CD8-positive, alpha-beta memory T cell (primary cell): ENCODE data around the gene OSBP2. TPM values are rescaled to one million over a fixed set of nuclear protein-coding genes. Genes with fewer than 3 reads are reported as not detected.
A peak's percentile ranks its signal among the peaks of the same experiment; 100 is the strongest.

Experiments used
- CTCF ChIA-PET: fragments of 350-600 bp; sonication (Branson Sonifier 250); formaldehyde crosslinking; loops from one replicate; lab custom pipeline; 2021; ENCODE audit warnings: antibody characterized with exemption; lab: Charles Lee
- POLR2A ChIA-PET: fragments of 350-600 bp; sonication (Branson Sonifier 250); formaldehyde crosslinking; loops from one replicate; lab custom pipeline; 2021; ENCODE audit warnings: antibody characterized with exemption; lab: Charles Lee
- DNase-seq, 5 donors: peaks; one replicate each; pipeline versions ENCODE4 v3.0.0 to v3.0.0-alpha.2; 2020 to 2022; ENCODE audit warnings: mixed read lengths in 1 of 5
- H3K27ac ChIP-seq: one replicate; pipeline ENCODE4 v1.7.0; 2013; ENCODE audit warnings: low read depth, mild to moderate bottlenecking, low read length, moderate library complexity
- H3K27me3 ChIP-seq: 2 replicates; pipeline ENCODE4 v1.7.0; 2013; ENCODE audit warnings: low read length, mild to moderate bottlenecking; ENCODE audit not compliant: insufficient read depth, poor library complexity, severe bottlenecking
- H3K36me3 ChIP-seq: 2 replicates; pipeline ENCODE4 v1.7.0; 2013; ENCODE audit warnings: mild to moderate bottlenecking, low read length, moderate library complexity; ENCODE audit not compliant: insufficient read depth
- H3K4me1 ChIP-seq: 2 replicates; pipeline ENCODE4 v1.7.0; 2013; ENCODE audit warnings: mild to moderate bottlenecking, low read length, moderate library complexity; ENCODE audit not compliant: insufficient read depth
- H3K4me3 ChIP-seq: 2 replicates; pipeline ENCODE4 v1.7.0; 2013; ENCODE audit warnings: mild to moderate bottlenecking, low read length
- H3K9me3 ChIP-seq: 2 replicates; pipeline ENCODE4 v1.7.0; 2013; ENCODE audit warnings: mild to moderate bottlenecking, low read length
- H3K27ac Mint-ChIP-seq, 8 donors: one replicate each; pipeline ENCODE4 v1.8.0; 2020 to 2021; ENCODE audit warnings: mixed read lengths in 8 of 8, mild to moderate bottlenecking in 6 of 8, inconsistent platforms in 3 of 8, moderate library complexity in 3 of 8
- H3K27me3 Mint-ChIP-seq, 2 donors: one replicate each; pipeline ENCODE4 v1.8.0; 2020 to 2021; ENCODE audit warnings: mixed read lengths in 2 of 2, mild to moderate bottlenecking in 1 of 2, moderate library complexity in 1 of 2
- H3K36me3 Mint-ChIP-seq, 3 donors: one replicate each; pipeline ENCODE4 v1.8.0; 2020 to 2021; ENCODE audit warnings: mixed read lengths in 3 of 3, inconsistent platforms in 1 of 3, mild to moderate bottlenecking in 1 of 3
- H3K4me1 Mint-ChIP-seq, 3 donors: one replicate each; pipeline ENCODE4 v1.8.0; 2020 to 2021; ENCODE audit warnings: mixed read lengths in 3 of 3, inconsistent platforms in 1 of 3, mild to moderate bottlenecking in 1 of 3
- H3K4me3 Mint-ChIP-seq, 7 donors: one replicate each; pipeline ENCODE4 v1.8.0; 2020 to 2021; ENCODE audit warnings: mixed read lengths in 7 of 7, mild to moderate bottlenecking in 6 of 7, moderate library complexity in 4 of 7, inconsistent platforms in 2 of 7
- H3K9me3 Mint-ChIP-seq, 5 donors: one replicate each; pipeline ENCODE4 v1.8.0; 2020 to 2022; ENCODE audit warnings: mixed read lengths in 5 of 5, mild to moderate bottlenecking in 3 of 5, moderate library complexity in 2 of 5, inconsistent platforms in 1 of 5
- polyA plus RNA-seq: library from polyadenylated mRNA; unstranded; fragments of 300-500 nt; fragmentation: Illumina TruSeq; gene quantifications from one replicate; pipeline ENCODE4 v1.2.3, GENCODE V29; 2021
- total RNA-seq, 2 experiments: library from RNA; stranded (reverse); gene quantifications; one replicate each; pipeline ENCODE4 v1.2.3, GENCODE V29; 2021

The OSBP2 gene
- total and polyA plus RNA-seq, 3 experiments from 2014 or later: 0.66 to 0.74 (median 0.74) TPM

- no peak for DNase-seq
- no peaks in the 10 kb centered on the region for H3K9me3 ChIP-seq
- H3K27me3 ChIP-seq: no peaks in the 10 kb centered on the region
- peaks cover 63% of the 10 kb centered on the region for H3K4me1 ChIP-seq
- peaks cover 21 to 64% (median 31%) of the 10 kb centered on the region in 3 donors for H3K36me3 Mint-ChIP-seq
- H3K4me3 ChIP-seq: no peak overlapping the region
- H3K4me3 Mint-ChIP-seq: no peak overlapping the region
- H3K9me3 Mint-ChIP-seq: no peaks in the 10 kb centered on the region
- H3K27ac Mint-ChIP-seq: no peak overlapping the region
- peaks cover 31% of the 10 kb centered on the region for H3K36me3 ChIP-seq
- POLR2A ChIA-PET: no interaction called here
- H3K27ac ChIP-seq: no peak overlapping the region
- CTCF ChIA-PET: interaction anchor here (0.8 to 1.7 kb wide), 5 partner anchors 8 to 312 kb away, joined by 3 to 6 read pairs (median 3); partner anchors contain the start of genes MORC2 and TUG1
- H3K27me3 Mint-ChIP-seq: peaks cover 0 to 1% of the 10 kb centered on the region in 2 donors
- peaks cover 29 to 46% (median 33%) of the 10 kb centered on the region in 3 donors for H3K4me1 Mint-ChIP-seq
Observed at GRCh38 chr22:30947173-30947815, 252.6 kb downstream of the OSBP2 start.

DNA sequence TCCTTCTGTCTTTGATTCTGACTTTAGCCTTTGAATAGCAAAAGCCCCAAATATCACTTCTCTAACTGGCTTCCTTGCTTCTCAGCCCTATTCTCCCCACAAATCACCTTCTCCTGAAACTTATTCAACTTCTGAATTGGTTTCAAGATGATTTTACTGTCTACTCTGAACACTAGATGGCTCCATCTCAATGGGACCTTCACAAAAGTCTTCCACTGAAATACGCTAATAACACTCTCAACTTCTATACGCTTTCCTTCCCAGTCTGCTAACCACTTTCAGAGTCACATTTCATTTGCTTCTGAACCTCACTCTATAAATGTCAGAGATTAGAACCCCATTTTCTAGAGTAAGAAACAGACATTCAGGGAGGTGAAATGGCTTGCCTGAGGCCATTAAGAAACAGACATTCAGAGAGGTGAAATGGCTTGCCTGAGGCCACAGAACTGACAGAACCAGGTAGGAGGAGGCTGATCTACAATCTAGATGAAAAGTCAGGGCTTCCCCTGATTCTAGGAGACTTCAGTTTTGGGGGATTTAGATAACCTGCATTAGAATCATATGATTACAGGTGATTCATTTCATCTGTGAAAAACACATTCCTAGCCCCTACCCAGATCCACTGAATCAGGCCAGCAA is 253.3 kb downstream of the OSBP2 start:
- H3K9me3 ChIP-seq: no peaks in the 10 kb centered on the region
- Mint-ChIP-seq H3K36me3 (peaks cover 21 to 64% (median 32%) of the 10 kb centered on the region in 3 donors), H3K4me3 (no peak overlapping the region), H3K4me1 (peaks cover 27 to 43% (median 28%) of the 10 kb centered on the region in 3 donors), H3K9me3 (no peaks in the 10 kb centered on the region), H3K27ac (no peak overlapping the region), H3K27me3 (peaks cover 0 to 1% of the 10 kb centered on the region in 2 donors)
- H3K27me3 ChIP-seq: no peaks in the 10 kb centered on the region
- H3K27ac ChIP-seq: no peak overlapping the region
- no peak overlapping the region for H3K4me3 ChIP-seq
- POLR2A ChIA-PET: no interaction called here
- CTCF ChIA-PET: interaction anchor here (0.9 to 1.2 kb wide), 3 partner anchors 28 to 313 kb away, joined by 3 to 4 read pairs (median 3); no protein-coding TSS in a partner anchor
- H3K4me1 ChIP-seq: peaks cover 63% of the 10 kb centered on the region
- peaks cover 31% of the 10 kb centered on the region for H3K36me3 ChIP-seq
- peak in 2 of 5 donors; percentile 13 to 45 for DNase-seq

DNA sequence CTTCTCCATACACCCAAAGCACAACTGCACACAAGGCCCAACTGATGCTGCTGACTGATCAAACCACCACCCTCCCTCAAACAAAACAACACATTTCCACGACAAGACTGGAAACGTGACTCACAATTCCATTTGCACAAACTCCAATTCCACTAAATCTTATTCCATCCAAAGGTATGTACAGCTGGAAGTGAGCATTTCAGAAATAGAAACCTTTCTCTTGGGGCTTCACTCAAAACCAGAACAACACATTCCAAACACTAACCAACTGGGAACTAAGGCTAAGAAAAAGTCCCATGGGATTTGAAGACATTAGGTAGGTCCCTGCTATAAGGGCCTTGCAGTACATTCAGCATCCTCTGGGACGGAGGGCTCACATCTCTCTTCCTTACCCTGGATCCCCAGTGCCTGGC is 254.3 kb downstream of the OSBP2 start:
- POLR2A ChIA-PET: no interaction called here
- peaks cover 17 to 33% (median 21%) of the 10 kb centered on the region in 3 donors for H3K4me1 Mint-ChIP-seq

DNA sequence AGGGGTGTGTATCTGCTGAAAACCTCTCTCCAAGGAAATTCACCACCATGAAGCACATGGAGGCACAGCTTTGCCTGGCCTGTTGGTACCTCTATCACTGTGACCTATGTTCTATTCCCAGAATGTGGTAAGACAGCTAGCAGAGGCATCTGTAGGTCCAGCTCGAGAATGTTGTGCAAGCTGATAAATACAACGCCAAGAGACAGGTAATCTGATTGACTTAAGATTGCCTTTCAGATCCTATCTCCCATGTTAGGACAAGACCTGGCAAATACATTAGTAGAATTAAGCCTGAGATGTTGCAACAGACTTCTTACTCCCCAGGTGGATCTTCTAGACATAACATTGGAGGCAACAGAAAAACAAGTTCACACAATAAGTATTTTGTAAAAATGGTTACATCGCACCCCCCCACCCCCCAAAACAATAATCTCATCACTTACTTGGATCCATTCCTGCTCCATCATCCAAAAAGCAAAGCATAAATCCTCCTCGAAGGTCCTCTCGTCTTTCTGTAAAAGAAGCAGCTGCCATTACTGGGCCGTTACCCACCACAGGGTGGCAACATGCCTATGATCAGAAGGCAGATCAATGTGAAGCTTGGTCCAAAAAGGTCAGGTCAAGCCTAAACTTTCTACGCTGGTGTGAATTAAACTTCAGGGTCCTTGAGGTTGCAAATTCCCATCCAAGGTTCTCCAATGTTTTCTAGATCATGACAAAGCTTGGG is 255.4 kb downstream of the OSBP2 start:
- ChIA-PET POLR2A (no interaction called here), CTCF (interaction anchor here (1.1 kb wide), 1 partner anchor 26 kb away, joined by 3 read pairs; no protein-coding TSS in a partner anchor)
- H3K9me3 ChIP-seq: no peaks in the 10 kb centered on the region
- H3K27me3 Mint-ChIP-seq: peaks cover 0 to 1% of the 10 kb centered on the region in 2 donors
- H3K4me1 Mint-ChIP-seq: peaks cover 5 to 23% (median 11%) of the 10 kb centered on the region in 3 donors
- peaks cover 63% of the 10 kb centered on the region for H3K4me1 ChIP-seq
- H3K27ac Mint-ChIP-seq: no peak overlapping the region
- H3K4me3 ChIP-seq: no peak overlapping the region
- no peak overlapping the region for H3K4me3 Mint-ChIP-seq
- H3K27me3 ChIP-seq: no peaks in the 10 kb centered on the region
- H3K36me3 Mint-ChIP-seq: peaks cover 15 to 64% (median 30%) of the 10 kb centered on the region in 3 donors
- H3K27ac ChIP-seq: no peak overlapping the region
- H3K36me3 ChIP-seq: peaks cover 26% of the 10 kb centered on the region
- H3K9me3 Mint-ChIP-seq: no peaks in the 10 kb centered on the region
- DNase-seq: no peak

More for the DNA sequence above, 254.3 kb downstream of the OSBP2 start:
- Histone ChIP-seq H3K27ac (no peak overlapping the region), H3K27me3 (no peaks in the 10 kb centered on the region), H3K9me3 (no peaks in the 10 kb centered on the region), H3K36me3 (peaks cover 31% of the 10 kb centered on the region), H3K4me1 (peaks cover 64% of the 10 kb centered on the region), H3K4me3 (no peak overlapping the region)
- peak overlapping the region in 5 of 8 donors; percentile 5 to 29 (median 10) for H3K27ac Mint-ChIP-seq
- CTCF ChIA-PET: interaction anchor here (1.0 kb wide), 1 partner anchor 29 kb away, joined by 4 read pairs; no protein-coding TSS in a partner anchor
- no peak overlapping the region for H3K4me3 Mint-ChIP-seq
- no peaks in the 10 kb centered on the region for H3K9me3 Mint-ChIP-seq
- H3K36me3 Mint-ChIP-seq: peaks cover 21 to 69% (median 32%) of the 10 kb centered on the region in 3 donors
- DNase-seq: no peak
- H3K27me3 Mint-ChIP-seq: peaks cover 0 to 1% of the 10 kb centered on the region in 2 donors

GRCh38 chr22:30953206-30953605 is 258.5 kb downstream of the OSBP2 start:
- ChIA-PET CTCF (no interaction called here), POLR2A (interaction anchor here (0.6 kb wide), 1 partner anchor 16 kb away, joined by 3 read pairs; the partner anchor contains the start of genes MORC2 and TUG1)

GRCh38 chr22:30955153-30955552 is 260.5 kb downstream of the OSBP2 start:
- Histone ChIP-seq H3K9me3 (no peaks in the 10 kb centered on the region), H3K4me1 (peaks cover 86% of the 10 kb centered on the region), H3K27me3 (no peaks in the 10 kb centered on the region), H3K4me3 (peak overlapping the region; percentile 17), H3K36me3 (no peaks in the 10 kb centered on the region), H3K27ac (no peak overlapping the region)
- Mint-ChIP-seq H3K4me1 (peaks cover 26 to 53% (median 29%) of the 10 kb centered on the region in 3 donors), H3K27ac (no peak overlapping the region), H3K27me3 (peaks cover 0 to 4% of the 10 kb centered on the region in 2 donors), H3K9me3 (no peaks in the 10 kb centered on the region), H3K4me3 (no peak overlapping the region), H3K36me3 (peaks cover 0 to 40% (median 16%) of the 10 kb centered on the region in 3 donors)
- CTCF ChIA-PET: interaction anchor here (0.8 kb wide), 1 partner anchor 9 kb away, joined by 3 read pairs; no protein-coding TSS in a partner anchor
- DNase-seq: peak in 1 of 5 donors; percentile 19
- POLR2A ChIA-PET: no interaction called here

More at GRCh38 chr22:30953206-30953605, 258.5 kb downstream of the OSBP2 start:
- H3K9me3 ChIP-seq: no peaks in the 10 kb centered on the region
- peaks cover 83% of the 10 kb centered on the region for H3K4me1 ChIP-seq
- H3K36me3 ChIP-seq: peaks cover 12% of the 10 kb centered on the region
- no peak overlapping the region for H3K4me3 Mint-ChIP-seq
- H3K27me3 Mint-ChIP-seq: peaks cover 0 to 4% of the 10 kb centered on the region in 2 donors
- H3K27me3 ChIP-seq: no peaks in the 10 kb centered on the region
- H3K27ac ChIP-seq: no peak overlapping the region
- no peak for DNase-seq
- peaks cover 6 to 53% (median 24%) of the 10 kb centered on the region in 3 donors for H3K36me3 Mint-ChIP-seq
- H3K9me3 Mint-ChIP-seq: no peaks in the 10 kb centered on the region
- no peak overlapping the region for H3K27ac Mint-ChIP-seq
- no peak overlapping the region for H3K4me3 ChIP-seq
- peaks cover 18 to 44% (median 20%) of the 10 kb centered on the region in 3 donors for H3K4me1 Mint-ChIP-seq
